Measurements from ENCODE around the gene PAN2.
"Not testable (repeated sequence)": the region's sequence is repeated elsewhere in the genome, so short reads cannot be mapped to it uniquely, and the experiment has no call there.

Gene PAN2

GRCh38 chr12:56333197-56333678, 562 bp downstream of the PAN2 start:
- peaks cover 23% of the 10 kb centered on the region for H3K4me1 Mint-ChIP-seq (ENCODE audit: low read depth)
- no peaks in the 10 kb centered on the region for H3K9me3 Mint-ChIP-seq
- H3K27me3 Mint-ChIP-seq (ENCODE audit: low read depth), result no peaks in the 10 kb centered on the region
- DNase-seq (ENCODE audit: low spot score), result no peak
- H3K36me3 Mint-ChIP-seq (ENCODE audit: low read depth), result peaks cover 6% of the 10 kb centered on the region
- peak overlapping the region; percentile 92 for H3K4me3 Mint-ChIP-seq
- H3K27ac Mint-ChIP-seq, result peak overlapping the region; percentile 99

DNA sequence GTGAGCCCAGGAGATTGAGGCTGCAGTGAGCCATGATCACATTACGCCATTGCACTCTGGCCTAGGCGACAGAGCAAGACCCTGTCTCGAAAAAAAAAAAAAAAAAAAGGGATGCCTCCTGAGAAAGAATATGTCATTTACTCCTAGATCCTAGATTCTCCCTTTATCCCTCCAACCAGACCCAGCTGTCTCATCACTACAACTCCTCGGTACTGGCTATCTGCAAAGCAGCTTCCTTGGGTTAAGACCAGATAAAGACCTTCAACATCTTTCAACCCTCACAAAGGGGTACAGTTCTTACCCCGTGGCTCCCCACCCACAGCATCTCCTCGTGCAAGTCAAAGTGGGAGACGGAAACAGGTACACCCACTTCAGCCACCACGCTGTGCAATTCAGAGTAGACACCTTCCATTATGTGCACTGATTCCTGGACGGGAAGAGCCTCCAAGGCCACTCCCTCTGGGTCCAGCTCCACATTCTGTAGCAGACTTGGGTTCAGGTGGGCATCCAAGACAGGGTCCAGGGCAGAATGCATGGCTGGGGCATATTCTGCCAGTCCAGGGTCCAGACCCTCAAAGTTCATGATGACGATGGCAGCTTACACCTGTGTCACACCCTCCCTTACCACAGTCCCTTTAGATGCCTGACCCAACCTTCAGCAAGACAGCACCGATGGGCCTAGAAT, 1.1 kb downstream of the PAN2 start:
- Mint-ChIP-seq H3K9me3 (no peaks in the 10 kb centered on the region), H3K4me3 (peak overlapping the region; percentile 92), H3K36me3 (ENCODE audit: low read depth) (peaks cover 8% of the 10 kb centered on the region), H3K4me1 (ENCODE audit: low read depth) (peaks cover 19% of the 10 kb centered on the region), H3K27me3 (ENCODE audit: low read depth) (no peaks in the 10 kb centered on the region), H3K27ac (peak overlapping the region; percentile 99)
- DNase-seq (ENCODE audit: low spot score), result no peak

DNA sequence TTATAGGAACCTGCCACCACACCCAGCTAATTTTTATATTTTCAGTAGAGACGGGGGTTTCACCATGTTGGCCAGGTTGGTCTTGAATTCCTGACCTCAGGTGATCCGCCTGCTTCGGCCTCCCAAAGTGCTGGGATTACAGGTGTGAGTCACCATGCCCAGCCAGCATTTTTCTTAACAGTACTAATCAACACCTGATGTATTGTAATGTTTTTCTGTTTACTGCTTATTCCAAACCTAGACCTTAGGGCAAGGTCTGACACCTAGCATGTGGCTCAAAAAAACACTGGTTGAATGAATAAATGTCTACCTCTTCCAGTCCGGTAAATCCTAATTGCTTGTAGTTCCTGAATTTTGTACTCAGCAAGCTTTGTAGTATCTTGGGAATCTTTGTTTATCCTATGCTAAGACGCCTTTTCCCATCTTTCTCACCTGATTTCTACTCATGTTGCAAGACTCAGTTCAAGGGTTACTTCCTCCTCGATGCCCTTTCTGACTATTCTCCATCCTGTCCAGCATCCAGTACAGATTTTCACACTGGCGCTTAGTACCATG, 2.8 kb downstream of the PAN2 start:
- H3K4me1 Mint-ChIP-seq (ENCODE audit: low read depth), result peaks cover 12% of the 10 kb centered on the region
- peaks cover 16% of the 10 kb centered on the region for H3K36me3 Mint-ChIP-seq (ENCODE audit: low read depth)
- DNase-seq (ENCODE audit: low spot score), result no peak
- no peak overlapping the region for H3K27ac Mint-ChIP-seq
- H3K27me3 Mint-ChIP-seq (ENCODE audit: low read depth), result no peaks in the 10 kb centered on the region
- no peak overlapping the region for H3K4me3 Mint-ChIP-seq
- no peaks in the 10 kb centered on the region for H3K9me3 Mint-ChIP-seq

GRCh38 chr12:56326533-56326932, 7.3 kb downstream of the PAN2 start:
- peaks cover 29% of the 10 kb centered on the region for H3K36me3 Mint-ChIP-seq (ENCODE audit: low read depth)
- no peaks in the 10 kb centered on the region for H3K27me3 Mint-ChIP-seq (ENCODE audit: low read depth)
- H3K4me1 Mint-ChIP-seq (ENCODE audit: low read depth), result peaks cover 2% of the 10 kb centered on the region
- no peak for DNase-seq (ENCODE audit: low spot score)
- H3K4me3 Mint-ChIP-seq, result no peak overlapping the region
- H3K27ac Mint-ChIP-seq, result no peak overlapping the region
- H3K9me3 Mint-ChIP-seq, result no peaks in the 10 kb centered on the region

GRCh38 chr12:56326126-56326525, 7.7 kb downstream of the PAN2 start:
- H3K36me3 Mint-ChIP-seq (ENCODE audit: low read depth), result peaks cover 29% of the 10 kb centered on the region
- no peak overlapping the region for H3K27ac Mint-ChIP-seq

DNA sequence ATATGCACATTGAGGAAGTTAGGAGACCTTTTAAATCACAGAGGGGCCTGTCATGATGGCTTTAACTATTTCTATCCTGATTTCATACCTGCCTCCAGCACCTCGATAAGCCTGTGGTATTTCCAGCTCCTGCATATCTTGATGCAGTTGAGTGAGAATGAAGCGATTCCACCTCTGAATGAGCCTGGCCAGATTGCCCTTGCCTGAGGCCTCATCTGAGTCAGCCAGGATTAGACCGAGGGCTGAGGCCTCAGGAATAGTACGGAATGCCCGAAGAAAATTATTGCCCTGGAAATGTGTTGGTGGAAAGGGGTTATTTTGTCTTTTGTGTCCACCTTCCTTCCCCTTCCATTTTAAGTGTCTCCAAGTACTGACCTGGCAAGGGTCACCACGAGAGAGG, 9.6 kb downstream of the PAN2 start:
- Mint-ChIP-seq H3K27ac (no peak overlapping the region), H3K4me1 (ENCODE audit: low read depth) (no peaks in the 10 kb centered on the region), H3K9me3 (no peaks in the 10 kb centered on the region), H3K27me3 (ENCODE audit: low read depth) (no peaks in the 10 kb centered on the region), H3K4me3 (no peak overlapping the region), H3K36me3 (ENCODE audit: low read depth) (peaks cover 33% of the 10 kb centered on the region)
- DNase-seq (ENCODE audit: low spot score), result no peak

More at GRCh38 chr12:56326126-56326525, 7.7 kb downstream of the PAN2 start:
- no peaks in the 10 kb centered on the region for H3K27me3 Mint-ChIP-seq (ENCODE audit: low read depth)
- no peaks in the 10 kb centered on the region for H3K4me1 Mint-ChIP-seq (ENCODE audit: low read depth)
- no peak overlapping the region for H3K4me3 Mint-ChIP-seq
- H3K9me3 Mint-ChIP-seq, result no peaks in the 10 kb centered on the region
- no peak for DNase-seq (ENCODE audit: low spot score)

- not testable (repeated sequence) for H3K27ac Mint-ChIP-seq; H3K27me3 Mint-ChIP-seq (ENCODE audit: low read depth); H3K4me1 Mint-ChIP-seq (ENCODE audit: low read depth); DNase-seq (ENCODE audit: low spot score); H3K4me3 Mint-ChIP-seq; H3K9me3 Mint-ChIP-seq
- H3K36me3 Mint-ChIP-seq (ENCODE audit: low read depth), result peaks cover 31% of the 10 kb centered on the region
Measured at GRCh38 chr12:56321610-56322009, 12.2 kb downstream of the PAN2 start.

DNA sequence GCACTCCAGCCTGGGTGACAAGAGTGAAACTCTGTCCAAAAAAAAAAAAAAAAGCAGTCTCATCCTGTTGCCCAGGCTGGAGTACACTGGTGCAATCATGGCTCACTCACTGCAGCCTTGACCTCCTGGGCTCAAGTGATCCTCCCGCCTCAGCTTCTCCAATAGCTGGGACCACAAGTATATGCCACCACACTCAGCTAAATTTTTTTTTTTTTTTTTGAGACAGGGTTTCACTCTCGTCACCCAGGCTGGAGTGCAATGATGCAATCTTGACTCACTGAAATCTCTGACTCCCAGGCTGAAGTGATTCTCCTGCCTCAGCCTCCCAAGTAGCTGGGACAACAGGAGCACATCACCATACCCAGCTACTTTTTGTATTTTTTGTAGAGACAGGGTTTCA, 12.8 kb downstream of the PAN2 start:
- no peaks in the 10 kb centered on the region for H3K27me3 Mint-ChIP-seq (ENCODE audit: low read depth)
- H3K36me3 Mint-ChIP-seq (ENCODE audit: low read depth), result peaks cover 28% of the 10 kb centered on the region
- no peak for DNase-seq (ENCODE audit: low spot score)
- H3K4me1 Mint-ChIP-seq (ENCODE audit: low read depth), result peaks cover 9% of the 10 kb centered on the region
- no peak overlapping the region for H3K27ac Mint-ChIP-seq
- H3K9me3 Mint-ChIP-seq, result no peaks in the 10 kb centered on the region
- H3K4me3 Mint-ChIP-seq, result no peak overlapping the region

- Mint-ChIP-seq H3K27me3 (ENCODE audit: low read depth) (no peaks in the 10 kb centered on the region), H3K9me3 (no peaks in the 10 kb centered on the region), H3K27ac (no peak overlapping the region), H3K36me3 (ENCODE audit: low read depth) (peaks cover 18% of the 10 kb centered on the region), H3K4me3 (no peak overlapping the region), H3K4me1 (ENCODE audit: low read depth) (peaks cover 12% of the 10 kb centered on the region)
- DNase-seq (ENCODE audit: low spot score), result no peak
Measured at GRCh38 chr12:56317675-56318074, 16.1 kb downstream of the PAN2 start.

DNA sequence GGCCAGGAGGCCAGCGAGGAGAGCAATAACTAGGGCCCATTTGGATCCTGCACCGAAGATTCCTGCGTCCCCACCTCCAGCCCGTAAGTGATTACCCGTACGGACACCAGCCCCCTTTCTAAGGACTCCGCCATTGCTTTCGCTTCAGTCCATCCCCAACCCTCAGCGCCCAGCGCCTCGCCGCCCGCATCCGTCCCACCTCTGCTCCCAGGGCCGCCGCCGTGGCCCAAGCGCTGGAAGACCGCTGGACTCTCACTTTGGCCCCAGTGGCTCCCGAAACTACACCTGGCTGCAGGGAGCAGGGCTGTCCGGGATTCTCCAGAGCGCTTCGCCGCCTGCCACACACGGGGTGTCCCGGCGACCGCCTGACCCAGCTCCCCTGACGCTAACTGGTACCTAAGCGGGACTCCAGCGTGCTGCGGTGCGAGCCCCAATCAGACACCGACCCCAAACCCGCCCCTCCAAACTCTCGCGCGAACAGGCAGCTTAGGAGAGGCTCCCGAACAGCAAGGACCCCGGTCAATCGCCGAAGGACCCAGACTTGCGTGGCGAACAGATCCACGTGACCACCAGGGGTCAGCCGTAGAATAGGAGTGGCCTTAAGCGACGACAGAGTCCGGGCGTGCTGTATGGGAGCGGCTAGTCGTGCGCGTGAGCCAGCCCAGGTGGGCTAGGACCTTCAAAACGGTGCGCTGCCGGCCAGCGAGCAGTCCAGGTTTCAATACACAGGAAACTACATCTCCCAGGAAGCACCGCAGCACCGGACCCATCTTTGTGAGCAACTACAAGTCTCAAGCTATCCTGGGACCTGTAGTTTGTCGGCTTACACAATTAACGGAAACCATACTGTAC, 18.0 kb downstream of the PAN2 start, which contains the start of gene CNPY2:
TSS of gene CNPY2 (minus strand) at position 367 of the 852 bp plus-strand sequence. CDS start 771 bp downstream, outside the sequence.
- H3K27ac Mint-ChIP-seq, result peak within 1 kb of the TSS; percentile 92
- DNase-seq (ENCODE audit: low spot score), result peak; percentile 88
- H3K4me3 Mint-ChIP-seq, result peak within 1 kb of the TSS; percentile 97
- peaks cover 21% of the 10 kb centered on the region for H3K36me3 Mint-ChIP-seq (ENCODE audit: low read depth)
- H3K27me3 Mint-ChIP-seq (ENCODE audit: low read depth), result no peaks in the 10 kb centered on the region
- H3K4me1 Mint-ChIP-seq (ENCODE audit: low read depth), result peaks cover 12% of the 10 kb centered on the region
- H3K9me3 Mint-ChIP-seq, result no peaks in the 10 kb centered on the region

GRCh38 chr12:56315249-56315621, 18.6 kb downstream of the PAN2 start:
- Mint-ChIP-seq H3K27me3 (ENCODE audit: low read depth) (no peaks in the 10 kb centered on the region), H3K36me3 (ENCODE audit: low read depth) (peaks cover 22% of the 10 kb centered on the region), H3K27ac (peak overlapping the region; percentile 92), H3K4me3 (peak overlapping the region; percentile 97), H3K4me1 (ENCODE audit: low read depth) (peaks cover 12% of the 10 kb centered on the region), H3K9me3 (no peaks in the 10 kb centered on the region)
- no peak for DNase-seq (ENCODE audit: low spot score)

DNA sequence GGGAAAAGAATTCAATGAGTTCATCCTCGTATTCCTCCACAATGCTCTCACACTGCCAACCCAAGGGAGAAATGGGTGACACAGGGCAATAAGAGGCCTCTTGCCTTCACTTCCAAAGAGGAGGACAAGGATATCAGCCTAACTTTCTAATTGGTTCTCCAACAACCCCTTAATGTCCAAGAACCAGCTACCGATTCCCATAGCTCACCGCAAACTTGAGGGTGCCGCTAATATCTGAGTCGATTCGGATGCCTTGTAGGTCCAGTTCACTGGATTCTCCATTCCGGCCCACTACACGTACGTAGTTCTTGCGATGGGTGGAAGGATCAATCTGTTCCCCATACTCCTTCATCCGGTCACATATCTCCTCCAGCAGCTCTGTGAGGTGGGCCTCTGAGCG, 22.8 kb downstream of the PAN2 start:
- peaks cover 18% of the 10 kb centered on the region for H3K36me3 Mint-ChIP-seq (ENCODE audit: low read depth)
- H3K27ac Mint-ChIP-seq, result no peak overlapping the region
- H3K9me3 Mint-ChIP-seq, result no peaks in the 10 kb centered on the region
- no peaks in the 10 kb centered on the region for H3K27me3 Mint-ChIP-seq (ENCODE audit: low read depth)
- H3K4me3 Mint-ChIP-seq, result no peak overlapping the region
- no peak for DNase-seq (ENCODE audit: low spot score)
- H3K4me1 Mint-ChIP-seq (ENCODE audit: low read depth), result peaks cover 3% of the 10 kb centered on the region

GRCh38 chr12:56308714-56309113, 25.1 kb downstream of the PAN2 start:
- H3K27me3 Mint-ChIP-seq (ENCODE audit: low read depth), result no peaks in the 10 kb centered on the region
- no peaks in the 10 kb centered on the region for H3K9me3 Mint-ChIP-seq
- H3K4me1 Mint-ChIP-seq (ENCODE audit: low read depth), result no peaks in the 10 kb centered on the region
- no peak overlapping the region for H3K27ac Mint-ChIP-seq
- peaks cover 10% of the 10 kb centered on the region for H3K36me3 Mint-ChIP-seq (ENCODE audit: low read depth)
- DNase-seq (ENCODE audit: low spot score), result no peak
- H3K4me3 Mint-ChIP-seq, result no peak overlapping the region
